Measurements from ENCODE around the gene OGG1. TPM values are rescaled to one million over a fixed set of nuclear protein-coding genes. Genes with fewer than 3 reads are reported as not detected.

The OGG1 gene
- total RNA-seq, 1 experiment from 2014 or later: 15.3 TPM

- intact Hi-C loops (cut with micrococcal nuclease): no loop called here
- BruUV-seq (replicated peaks): no TSS peak
Observed at GRCh38 chr3:9777694-9778021, 27.9 kb downstream of the OGG1 start.

DNA sequence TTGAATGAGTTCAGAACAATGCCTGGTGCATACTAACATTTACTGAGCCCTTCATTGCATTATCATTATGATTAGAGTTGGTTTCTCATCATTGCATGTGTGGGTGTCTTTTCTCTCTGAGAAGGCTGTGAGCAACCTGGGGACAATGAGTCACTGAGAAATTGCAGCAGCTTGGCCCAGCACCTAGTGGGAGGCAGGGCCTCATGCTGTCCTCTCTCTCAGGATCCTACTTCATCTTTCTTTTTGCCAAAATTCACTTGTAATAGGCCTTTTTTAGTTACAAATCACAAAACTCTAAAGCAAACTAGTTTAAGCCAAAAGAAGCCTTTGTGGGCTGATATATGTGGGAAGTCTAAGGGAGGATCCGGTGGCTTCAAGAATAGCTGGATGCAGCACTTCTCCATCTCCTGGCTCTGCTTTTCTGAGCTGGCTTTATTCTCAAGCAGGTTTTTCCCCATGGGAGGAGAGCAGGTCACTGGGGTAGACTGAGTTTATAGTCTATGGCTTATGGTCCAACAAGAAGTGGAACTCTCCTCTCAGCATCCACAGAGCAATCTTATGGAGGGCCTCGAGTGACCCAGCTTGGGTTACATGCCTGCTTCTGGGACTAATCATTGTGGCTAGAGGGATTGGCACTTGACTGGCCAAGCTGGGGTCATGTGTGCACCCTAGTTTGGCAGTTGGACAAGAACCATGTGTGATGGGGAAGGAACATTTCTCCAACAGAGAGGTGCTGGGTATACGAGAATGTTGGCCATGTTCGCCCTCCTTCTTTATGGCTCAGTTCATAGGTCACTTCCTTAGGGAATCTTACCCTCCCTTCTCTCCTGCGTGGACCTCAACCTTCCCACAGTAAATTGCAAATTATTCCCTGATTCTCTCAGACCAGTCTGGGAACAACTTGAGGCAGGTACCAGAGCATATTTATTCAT lies 28.7 kb downstream of the OGG1 start:
- H3K4me3 Mint-ChIP-seq (ENCODE audit: unreplicated experiment): no peak overlapping the region

More at GRCh38 chr3:9777694-9778021, 27.9 kb downstream of the OGG1 start:
- Mint-ChIP-seq H3K27ac (ENCODE audit: low read depth, unreplicated experiment) (no peak overlapping the region), H3K4me1 (ENCODE audit: insufficient read depth, unreplicated experiment) (peaks cover 16% of the 10 kb centered on the region), H3K36me3 (ENCODE audit: insufficient read depth, unreplicated experiment) (peaks cover 6% of the 10 kb centered on the region), H3K27me3 (ENCODE audit: insufficient read depth, unreplicated experiment) (no peaks in the 10 kb centered on the region), H3K9me3 (ENCODE audit: unreplicated experiment) (no peaks in the 10 kb centered on the region), H3K4me3 (ENCODE audit: unreplicated experiment) (no peak overlapping the region)
- DNase-seq (ENCODE audit: unreplicated experiment): no peak
- CTCF ChIA-PET: no interaction called here
- POLR2A ChIA-PET: interaction anchor here (0.7 to 2.5 kb wide), 3 partner anchors 15 to 28 kb away, joined by 3 to 8 read pairs (median 6); partner anchors contain the start of genes ARPC4, OGG1 and TADA3
- TF ChIP-seq CTCF (IDR thresholded peaks at IDR 0.05; ENCODE audit: unreplicated experiment): no peak

GRCh38 chr3:9779075-9779593 lies 29.4 kb downstream of the OGG1 start:
- H3K4me1 Mint-ChIP-seq (ENCODE audit: insufficient read depth, unreplicated experiment): peaks cover 16% of the 10 kb centered on the region
- H3K36me3 Mint-ChIP-seq (ENCODE audit: insufficient read depth, unreplicated experiment): peaks cover 19% of the 10 kb centered on the region
- ChIA-PET POLR2A (interaction anchor here (2.0 to 2.5 kb wide), 2 partner anchors 14 to 29 kb away, joined by 6 to 8 read pairs; partner anchors contain the start of genes ARPC4, OGG1 and TADA3), CTCF (no interaction called here)
- intact Hi-C loops (cut with micrococcal nuclease): no loop called here
- no peak overlapping the region for H3K27ac Mint-ChIP-seq (ENCODE audit: low read depth, unreplicated experiment)
- DNase-seq (ENCODE audit: unreplicated experiment): no peak
- BruUV-seq (replicated peaks): no TSS peak
- H3K4me3 Mint-ChIP-seq (ENCODE audit: unreplicated experiment): no peak overlapping the region
- no peak for TF ChIP-seq CTCF (IDR thresholded peaks at IDR 0.05; ENCODE audit: unreplicated experiment)
- H3K9me3 Mint-ChIP-seq (ENCODE audit: unreplicated experiment): no peaks in the 10 kb centered on the region
- H3K27me3 Mint-ChIP-seq (ENCODE audit: insufficient read depth, unreplicated experiment): no peaks in the 10 kb centered on the region

More for the DNA sequence above, 28.7 kb downstream of the OGG1 start:
- no peak for TF ChIP-seq CTCF (IDR thresholded peaks at IDR 0.05; ENCODE audit: unreplicated experiment)
- Mint-ChIP-seq H3K9me3 (ENCODE audit: unreplicated experiment) (no peaks in the 10 kb centered on the region), H3K27me3 (ENCODE audit: insufficient read depth, unreplicated experiment) (no peaks in the 10 kb centered on the region), H3K4me1 (ENCODE audit: insufficient read depth, unreplicated experiment) (peaks cover 16% of the 10 kb centered on the region), H3K36me3 (ENCODE audit: insufficient read depth, unreplicated experiment) (peaks cover 11% of the 10 kb centered on the region), H3K27ac (ENCODE audit: low read depth, unreplicated experiment) (no peak overlapping the region)
- BruUV-seq (replicated peaks): TSS peak; percentile 67
- intact Hi-C loops (cut with micrococcal nuclease): no loop called here
- ChIA-PET POLR2A (interaction anchor here (0.6 to 2.5 kb wide), 4 partner anchors 15 to 50 kb away, joined by 3 to 8 read pairs (median 4); partner anchors contain the start of genes ARPC4, OGG1 and TADA3), CTCF (no interaction called here)
- peak; percentile 61 for DNase-seq (ENCODE audit: unreplicated experiment)

GRCh38 chr3:9779721-9780457 lies 30.1 kb downstream of the OGG1 start:
- H3K36me3 Mint-ChIP-seq (ENCODE audit: insufficient read depth, unreplicated experiment): peaks cover 22% of the 10 kb centered on the region
- TF ChIP-seq CTCF (IDR thresholded peaks at IDR 0.05; ENCODE audit: unreplicated experiment): no peak
- H3K9me3 Mint-ChIP-seq (ENCODE audit: unreplicated experiment): no peaks in the 10 kb centered on the region
- H3K4me3 Mint-ChIP-seq (ENCODE audit: unreplicated experiment): no peak overlapping the region
- no peak overlapping the region for H3K27ac Mint-ChIP-seq (ENCODE audit: low read depth, unreplicated experiment)
- peaks cover 16% of the 10 kb centered on the region for H3K4me1 Mint-ChIP-seq (ENCODE audit: insufficient read depth, unreplicated experiment)
- ChIA-PET CTCF (interaction anchor here (0.7 kb wide), 1 partner anchor 11 kb away, joined by 3 read pairs; no protein-coding TSS in a partner anchor), POLR2A (interaction anchor here (1.2 to 2.3 kb wide), 2 partner anchors 11 to 13 kb away, joined by 3 to 7 read pairs; partner anchors contain the start of genes ARPC4 and TADA3)
- TSS peak; percentile 71 for BruUV-seq (replicated peaks)
- no peak for DNase-seq (ENCODE audit: unreplicated experiment)
- no peaks in the 10 kb centered on the region for H3K27me3 Mint-ChIP-seq (ENCODE audit: insufficient read depth, unreplicated experiment)
- intact Hi-C loops (cut with micrococcal nuclease): no loop called here
